HEK293T (cell line): ENCODE results near the gene PBX4.

Experiments used
- BHLHE40 ChIP-seq: fragments of 450-650 bp; IDR thresholded peaks from 2 replicates; pipeline ENCODE4 v1.6.1; 2016; ENCODE audit warnings: mild to moderate bottlenecking, moderate library complexity, borderline replicate concordance
- CTBP1 ChIP-seq: fragments of 450-650 bp; IDR thresholded peaks from 2 replicates; pipeline ENCODE4 v1.6.1; 2016; ENCODE audit warnings: borderline replicate concordance
- FOXA1 ChIP-seq: fragments of 450-650 bp; IDR thresholded peaks from 2 replicates; pipeline ENCODE4 v1.6.1; 2016; ENCODE audit warnings: mild to moderate bottlenecking
- FOXK2 ChIP-seq: fragments of 450-650 bp; IDR thresholded peaks from 2 replicates; pipeline ENCODE4 v1.6.1; 2016; ENCODE audit warnings: mild to moderate bottlenecking
- FOXM1 ChIP-seq: fragments of 450-650 bp; IDR thresholded peaks from 2 replicates; pipeline ENCODE4 v1.6.1; 2017; ENCODE audit warnings: mild to moderate bottlenecking, borderline replicate concordance
- SP1 ChIP-seq: fragments of 450-650 bp; IDR thresholded peaks from 2 replicates; pipeline ENCODE4 v1.6.1; 2017
- ZNF384 ChIP-seq: fragments of 450-650 bp; IDR thresholded peaks from 2 replicates; pipeline ENCODE4 v1.6.1; 2016

- TF ChIP-seq CTBP1 (no peak), SP1 (no peak), FOXM1 (no peak), ZNF384 (no peak), BHLHE40 (no peak), FOXA1 (no peak), FOXK2 (no peak)
Observed at GRCh38 chr19:19526581-19527370, 91.7 kb downstream of the PBX4 start.
